ENCODE data around the gene TRPV4. TPM values are rescaled to one million over a fixed set of nuclear protein-coding genes. Genes with fewer than 3 reads are reported as not detected.

The TRPV4 gene
- total and polyA plus RNA-seq, 9 of the 15 experiments (the other 6 are each of a cell fraction or from before 2014, with no cell fraction given) = 0.13 TPM; not detected in 8

DNA sequence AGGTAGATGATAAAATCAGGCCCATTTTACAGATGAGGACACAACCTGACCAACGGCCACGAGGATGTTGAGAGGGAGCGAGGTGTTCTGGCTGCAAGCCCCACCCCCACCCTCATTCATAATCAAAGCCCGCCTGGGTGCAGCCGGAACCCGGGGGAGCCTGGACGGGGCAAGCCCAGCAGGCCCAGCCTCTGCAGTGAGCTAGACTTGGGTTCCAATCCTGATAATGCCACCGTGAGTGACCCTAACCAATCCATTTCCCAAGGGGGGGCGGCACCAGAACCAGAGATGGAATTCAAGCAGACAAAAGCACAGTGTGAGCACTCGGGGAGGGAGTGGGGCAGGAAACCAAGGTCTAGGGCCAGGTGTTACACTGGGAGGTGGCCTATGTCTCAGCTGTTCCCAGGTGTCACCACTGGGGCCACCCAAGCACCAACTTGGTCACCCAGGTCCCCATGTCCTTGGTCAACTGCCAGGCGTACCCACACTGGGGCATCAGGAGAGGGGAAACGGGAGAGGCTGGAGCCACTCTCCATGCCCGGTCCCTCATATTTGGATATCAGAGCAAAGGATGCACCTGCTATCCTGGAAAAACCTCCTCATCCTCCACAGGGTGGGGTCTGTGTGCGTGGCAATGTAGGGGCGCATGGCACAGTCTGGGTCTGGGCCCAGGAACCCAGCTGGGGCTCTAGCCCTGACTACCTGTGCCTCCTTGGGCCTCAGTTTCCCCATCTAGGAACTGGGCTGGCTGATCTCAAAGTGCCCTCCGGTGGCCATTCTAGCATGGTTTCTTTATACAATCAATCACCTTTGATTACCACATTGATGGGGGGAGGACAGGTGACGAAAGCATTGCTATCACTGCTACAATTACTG is 61.2 kb downstream of the TRPV4 start:
- FAIRE-seq (no peak), ATAC-seq (no peak), DNase-seq (ENCODE audit: extremely low read depth in 1 of 4, low spot score in 3 of 4) (no peak)
- peaks cover 9% of the 10 kb centered on the region; the same call in 1 of the 2 replicates for H4K20me1 ChIP-seq (replicated peaks; ENCODE audit: control insufficient read depth, insufficient read depth, low read length)
- intact Hi-C loops (cut with micrococcal nuclease) = no loop called here
- WGBS (ENCODE audit: insufficient coverage, low coverage, missing lambda C conversion rate) = 3% methylated on average over 16 of the region's 17 CpGs
- ChIA-PET CTCF (ENCODE audit: low intra/inter-chr PET ratio) (no interaction called here), POLR2A (interaction anchor here (0.6 to 0.7 kb wide), 2 partner anchors 48 to 169 kb away, joined by 3 to 4 read pairs; no protein-coding TSS in a partner anchor)
- TF ChIP-seq ARID1B (IDR thresholded peaks at IDR 0.05) = no peak
- no peak for TF ChIP-seq CEBPG (CRISPR knock-in tag; IDR thresholded peaks at IDR 0.05)
- TF ChIP-seq CEBPG (tag; conservative IDR thresholded peaks at IDR 0.05 in 1 of 2, IDR thresholded peaks at IDR 0.05 in 1 of 2) = no peak
- no peak for TF ChIP-seq TAL1 (IDR thresholded peaks at IDR 0.05)
- TF ChIP-seq BHLHE40 (IDR thresholded peaks at IDR 0.05; ENCODE audit: low read length) = no peak
- TF ChIP-seq ZFP30 (CRISPR knock-in tag; IDR thresholded peaks at IDR 0.05; ENCODE audit: borderline replicate concordance) = no peak
- TF ChIP-seq ZNF551 (CRISPR knock-in tag; IDR thresholded peaks at IDR 0.05) = no peak
- no peak for TF ChIP-seq ZNF57 (CRISPR knock-in tag; IDR thresholded peaks at IDR 0.05)
- no peak for TF ChIP-seq ZKSCAN1 (IDR thresholded peaks at IDR 0.05; ENCODE audit: low read depth, low read length)
- no peak for TF ChIP-seq ZNF311 (CRISPR knock-in tag; IDR thresholded peaks at IDR 0.05)
- no peak for TF ChIP-seq GTF2F1 (IDR thresholded peaks at IDR 0.05; ENCODE audit: low read depth, low read length)
- TF ChIP-seq TCF7L2 (IDR thresholded peaks at IDR 0.05; ENCODE audit: low read depth, low read length) = no peak
- TF ChIP-seq, protein P1, sequence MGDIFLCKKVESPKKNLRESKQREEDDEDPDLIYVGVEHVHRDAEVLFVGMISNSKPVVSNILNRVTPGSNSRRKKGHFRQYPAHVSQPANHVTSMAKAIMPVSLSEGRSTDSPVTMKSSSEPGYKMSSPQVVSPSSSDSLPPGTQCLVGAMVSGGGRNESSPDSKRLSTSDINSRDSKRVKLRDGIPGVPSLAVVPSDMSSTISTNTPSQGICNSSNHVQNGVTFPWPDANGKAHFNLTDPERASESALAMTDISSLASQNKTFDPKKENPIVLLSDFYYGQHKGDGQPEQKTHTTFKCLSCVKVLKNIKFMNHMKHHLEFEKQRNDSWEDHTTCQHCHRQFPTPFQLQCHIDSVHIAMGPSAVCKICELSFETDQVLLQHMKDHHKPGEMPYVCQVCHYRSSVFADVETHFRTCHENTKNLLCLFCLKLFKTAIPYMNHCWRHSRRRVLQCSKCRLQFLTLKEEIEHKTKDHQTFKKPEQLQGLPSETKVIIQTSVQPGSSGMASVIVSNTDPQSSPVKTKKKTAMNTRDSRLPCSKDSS (IDR thresholded peaks at IDR 0.05; ENCODE audit: low read depth, partially characterized antibody) = no peak
- TF ChIP-seq, protein P2, sequence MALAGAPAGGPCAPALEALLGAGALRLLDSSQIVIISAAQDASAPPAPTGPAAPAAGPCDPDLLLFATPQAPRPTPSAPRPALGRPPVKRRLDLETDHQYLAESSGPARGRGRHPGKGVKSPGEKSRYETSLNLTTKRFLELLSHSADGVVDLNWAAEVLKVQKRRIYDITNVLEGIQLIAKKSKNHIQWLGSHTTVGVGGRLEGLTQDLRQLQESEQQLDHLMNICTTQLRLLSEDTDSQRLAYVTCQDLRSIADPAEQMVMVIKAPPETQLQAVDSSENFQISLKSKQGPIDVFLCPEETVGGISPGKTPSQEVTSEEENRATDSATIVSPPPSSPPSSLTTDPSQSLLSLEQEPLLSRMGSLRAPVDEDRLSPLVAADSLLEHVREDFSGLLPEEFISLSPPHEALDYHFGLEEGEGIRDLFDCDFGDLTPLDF (CRISPR knock-in tag; IDR thresholded peaks at IDR 0.05) = no peak
- no peak for TF ChIP-seq ZNF507 (tag; conservative IDR thresholded peaks at IDR 0.05)
- no peak for TF ChIP-seq HMGN3 (IDR thresholded peaks at IDR 0.05; ENCODE audit: borderline replicate concordance, extremely low read depth, insufficient read length, low read depth, low read length)
- no peaks in the 10 kb centered on the region for H3K79me2 ChIP-seq (ENCODE audit: control insufficient read depth, insufficient read depth, low read length)
- no peak overlapping the region for H3K27ac ChIP-seq (ENCODE audit: extremely low read depth, low read depth, low read length)
- no peaks in the 10 kb centered on the region for H3K9me1 ChIP-seq (ENCODE audit: control insufficient read depth, insufficient read depth, low read length)
- BruUV-seq (replicated peaks) = no TSS peak
- no peaks in the 10 kb centered on the region for H3K36me3 ChIP-seq (ENCODE audit: control insufficient read depth, insufficient read depth, low read length)
- no peaks in the 10 kb centered on the region for H3K9me3 ChIP-seq (replicated peaks; ENCODE audit: control insufficient read depth, insufficient read depth, low read depth, low read length)
- H3K9ac ChIP-seq (ENCODE audit: insufficient read depth in 1 of 2, low read depth in 2 of 2, low read length in 2 of 2) = no peak overlapping the region
- no peak overlapping the region for H3K4me3 ChIP-seq
- peaks cover 0 to 22% of the 10 kb centered on the region in 2 experiments; a peak in 3 of 5 replicates for H3K4me1 ChIP-seq (replicated peaks in 1 of 2; ENCODE audit: control insufficient read depth in 2 of 2, insufficient read depth in 2 of 2, low read length in 2 of 2)
- peaks cover 16 to 64% of the 10 kb centered on the region in 2 experiments; a peak in 4 of 5 replicates for H3K27me3 ChIP-seq (ENCODE audit: control insufficient read depth in 2 of 2, insufficient read depth in 2 of 2, low read length in 2 of 2)
- in situ Hi-C loops (cut with MboI) = loop anchor here (5.0 kb wide), 1 partner anchor 340 kb away; no protein-coding TSS in a partner anchor
- H2AFZ ChIP-seq (ENCODE audit: low read depth, low read length) = no peak overlapping the region
- no peak overlapping the region for H3K4me2 ChIP-seq (ENCODE audit: insufficient read depth, low read length)
